Testis (tissue), 2 donors: Measurements from ENCODE around the gene CLDN5.

ENCODE experiments used
- CTCF ChIP-seq, 3 experiments: fragments of 450-650 bp in 2 of 3; fragments of 200-600 bp in 1 of 3; sonication (generic) in 1 of 3; IDR thresholded peaks; one replicate each; pipeline ENCODE4 v1.5.1; 2016 to 2019; ENCODE audit warnings: antibody characterized with exemption in 3 of 3, mild to moderate bottlenecking in 2 of 3, moderate library complexity in 1 of 3
- POLR2A ChIP-seq: fragments of 450-650 bp; IDR thresholded peaks from one replicate; pipeline ENCODE4 v1.6.1; 2017; ENCODE audit warnings: antibody characterized with exemption, mild to moderate bottlenecking, moderate library complexity

GRCh38 chr22:19517919-19518611, 6.1 kb downstream of the CLDN5 start:
- TF ChIP-seq CTCF (IDR thresholded peaks at IDR 0.05) (no peak), POLR2A (no peak)
